Measurements from ENCODE around the gene DPYD. TPM values are rescaled to one million over a fixed set of nuclear protein-coding genes. Genes with fewer than 3 reads are reported as not detected.

DPYD gene
- total and polyA plus RNA-seq, 10 of the 15 experiments (the other 5 are each of a cell fraction or from before 2014, with no cell fraction given): 5.7 to 23.8 (median 10.2) TPM

GRCh38 chr1:97254731-97255463, 665.9 kb downstream of the DPYD start (continued):
- peak; percentile 37; the same call in 1 of the 2 replicates for TF ChIP-seq ZNF217 (IDR thresholded peaks at IDR 0.05)
- TF ChIP-seq BACH1 (IDR thresholded peaks at IDR 0.05; ENCODE audit: borderline replicate concordance): no peak; the same call in 1 of the 2 replicates
- TF ChIP-seq ZNF24 (IDR thresholded peaks at IDR 0.05): no peak
- TF ChIP-seq E2F4 (IDR thresholded peaks at IDR 0.05; ENCODE audit: low read depth, low read length): no peak
- no peak for TF ChIP-seq SIX5 (IDR thresholded peaks at IDR 0.05; ENCODE audit: low read depth, low read length, severe bottlenecking)
- TF ChIP-seq CEBPB (IDR thresholded peaks at IDR 0.05; ENCODE audit: borderline replicate concordance in 1 of 2, low read depth in 2 of 2, low read length in 2 of 2): no peak
- peak; percentile 76 for TF ChIP-seq MTA2 (IDR thresholded peaks at IDR 0.05; ENCODE audit: low read depth)
- TF ChIP-seq JUND (IDR thresholded peaks at IDR 0.05; ENCODE audit: low read depth, low read length): no peak
- TF ChIP-seq NR2F1 (conservative IDR thresholded peaks at IDR 0.05): peak; percentile 67
- TF ChIP-seq SMC3 (IDR thresholded peaks at IDR 0.05; ENCODE audit: borderline replicate concordance, low read length): no peak
- peak; percentile 54 for TF ChIP-seq MLLT1 (IDR thresholded peaks at IDR 0.05)
- no peak for TF ChIP-seq E2F8 (IDR thresholded peaks at IDR 0.05; ENCODE audit: low read depth, partially characterized antibody)
- peak; percentile 41; the same call in 1 of the 2 replicates for TF ChIP-seq BCL11A (IDR thresholded peaks at IDR 0.05; ENCODE audit: low read depth, low read length)
- TF ChIP-seq SMAD5 (IDR thresholded peaks at IDR 0.05; ENCODE audit: low read depth): no peak
- no peak for TF ChIP-seq EP300 (IDR thresholded peaks at IDR 0.05; ENCODE audit: borderline replicate concordance in 1 of 2, control insufficient read depth in 1 of 2, low read depth in 2 of 2, low read length in 2 of 2)
- no peak for TF ChIP-seq ESRRA (IDR thresholded peaks at IDR 0.05; ENCODE audit: low read length)
- TF ChIP-seq IKZF2 (IDR thresholded peaks at IDR 0.05): peak in 1 of 2 experiments; percentile 38; a peak in 2 of 4 replicates
- peak; percentile 55; the same call in 1 of the 2 replicates for TF ChIP-seq IKZF1 (conservative IDR thresholded peaks at IDR 0.05)
- TF ChIP-seq MEF2B (IDR thresholded peaks at IDR 0.05; ENCODE audit: partially characterized antibody, poor library complexity, severe bottlenecking): peak; percentile 73
- peak; percentile 34; the same call in 1 of the 2 replicates for TF ChIP-seq RELB (IDR thresholded peaks at IDR 0.05; ENCODE audit: low read depth)
- no peak for TF ChIP-seq PBX3 (IDR thresholded peaks at IDR 0.05; ENCODE audit: insufficient replicate concordance, low read depth, low read length)
- TF ChIP-seq SREBF2 (IDR thresholded peaks at IDR 0.05; ENCODE audit: low read length): no peak

All from GM12878 (cell line).